Subcutaneous abdominal adipose tissue (tissue), 5 donors: ENCODE data around the gene SORBS1.

ENCODE experiments used
- H3K27ac ChIP-seq: one replicate; pipeline ENCODE4 v1.7.0; 2013; ENCODE audit warnings: low read depth, mild to moderate bottlenecking, inconsistent platforms, low read length, moderate library complexity
- H3K27me3 ChIP-seq, 5 donors: one replicate each; pipeline ENCODE4 v1.7.0; 2013; ENCODE audit warnings: low read length in 5 of 5, inconsistent platforms in 1 of 5; ENCODE audit not compliant: control insufficient read depth in 5 of 5, insufficient read depth in 4 of 5
- H3K36me3 ChIP-seq, 5 donors: one replicate each; pipeline ENCODE4 v1.7.0; 2013; ENCODE audit warnings: low read length in 5 of 5; ENCODE audit not compliant: control insufficient read depth in 5 of 5, insufficient read depth in 5 of 5
- H3K4me1 ChIP-seq, 5 donors: one replicate each; pipeline ENCODE4 v1.7.0; 2013; ENCODE audit warnings: low read length in 5 of 5, mild to moderate bottlenecking in 3 of 5, moderate library complexity in 1 of 5; ENCODE audit not compliant: control insufficient read depth in 5 of 5, insufficient read depth in 5 of 5
- H3K4me3 ChIP-seq, 5 donors: one replicate each; pipeline ENCODE4 v1.7.0; 2013; ENCODE audit warnings: low read length in 5 of 5, low read depth in 1 of 5
- H3K9ac ChIP-seq, 5 donors: one replicate each; pipeline ENCODE4 v1.7.0; 2013; ENCODE audit warnings: low read length in 5 of 5, mild to moderate bottlenecking in 4 of 5, moderate library complexity in 3 of 5
- H3K9me3 ChIP-seq, 5 donors: one replicate each; pipeline ENCODE4 v1.7.0; 2013; ENCODE audit warnings: low read length in 5 of 5; ENCODE audit not compliant: control insufficient read depth in 5 of 5
- donor health status: healthy.
- donor health status: healthy.
- donor health status: healthy.
- donor health status: healthy.
- donor health status: healthy.

SORBS1 gene

GRCh38 chr10:95279042-95279820, 281.9 kb downstream of the SORBS1 start:
- Histone ChIP-seq H3K4me1 (peaks cover 2 to 55% (median 37%) of the 10 kb centered on the region in 5 donors), H3K4me3 (no peak overlapping the region), H3K27ac (no peak overlapping the region)

GRCh38 chr10:95278061-95278988, 282.8 kb downstream of the SORBS1 start:
- H3K27me3 ChIP-seq, result no peaks in the 10 kb centered on the region
- H3K9ac ChIP-seq, result no peak overlapping the region
- H3K4me3 ChIP-seq, result no peak overlapping the region
- peaks cover 0 to 2% (median 0%) of the 10 kb centered on the region in 5 donors for H3K36me3 ChIP-seq
- H3K9me3 ChIP-seq, result no peaks in the 10 kb centered on the region
- peaks cover 7 to 65% (median 42%) of the 10 kb centered on the region in 5 donors for H3K4me1 ChIP-seq
- no peak overlapping the region for H3K27ac ChIP-seq

More at GRCh38 chr10:95279042-95279820, 281.9 kb downstream of the SORBS1 start:
- peaks cover 0 to 2% (median 0%) of the 10 kb centered on the region in 5 donors for H3K36me3 ChIP-seq
- no peak overlapping the region for H3K9ac ChIP-seq
- no peaks in the 10 kb centered on the region for H3K9me3 ChIP-seq
- no peaks in the 10 kb centered on the region for H3K27me3 ChIP-seq

- Histone ChIP-seq H3K9ac (no peak overlapping the region), H3K27me3 (no peaks in the 10 kb centered on the region), H3K4me3 (no peak overlapping the region), H3K27ac (no peak overlapping the region), H3K4me1 (peaks cover 10 to 72% (median 47%) of the 10 kb centered on the region in 5 donors), H3K9me3 (no peaks in the 10 kb centered on the region), H3K36me3 (peaks cover 0 to 2% (median 0%) of the 10 kb centered on the region in 5 donors)
These were observed 283.6 kb downstream of the SORBS1 start for GRCh38 chr10:95277614-95278013.

- H3K27ac ChIP-seq, result no peak overlapping the region
- no peaks in the 10 kb centered on the region for H3K9me3 ChIP-seq
- peaks cover 10 to 72% (median 47%) of the 10 kb centered on the region in 5 donors for H3K4me1 ChIP-seq
- H3K9ac ChIP-seq, result no peak overlapping the region
- H3K27me3 ChIP-seq, result no peaks in the 10 kb centered on the region
- no peak overlapping the region for H3K4me3 ChIP-seq
- peaks cover 0 to under 1% (median 0%) of the 10 kb centered on the region in 5 donors for H3K36me3 ChIP-seq
These were observed 284.0 kb downstream of the SORBS1 start for GRCh38 chr10:95277201-95277570.

- no peak overlapping the region for H3K27ac ChIP-seq
- H3K4me1 ChIP-seq, result peaks cover 10 to 72% (median 47%) of the 10 kb centered on the region in 5 donors
- H3K27me3 ChIP-seq, result no peaks in the 10 kb centered on the region
- no peaks in the 10 kb centered on the region for H3K36me3 ChIP-seq
- no peaks in the 10 kb centered on the region for H3K9me3 ChIP-seq
- H3K4me3 ChIP-seq, result no peak overlapping the region
- H3K9ac ChIP-seq, result peak overlapping the region in 1 of 5 donors; percentile 10
These were observed 284.6 kb downstream of the SORBS1 start for GRCh38 chr10:95276367-95277200.

GRCh38 chr10:95275726-95276366, 285.3 kb downstream of the SORBS1 start:
- Histone ChIP-seq H3K9ac (peak overlapping the region in 1 of 5 donors; percentile 10), H3K27ac (no peak overlapping the region), H3K9me3 (no peaks in the 10 kb centered on the region), H3K27me3 (no peaks in the 10 kb centered on the region), H3K36me3 (peaks cover 0 to 4% (median under 1%) of the 10 kb centered on the region in 5 donors), H3K4me1 (peaks cover 10 to 69% (median 47%) of the 10 kb centered on the region in 5 donors), H3K4me3 (no peak overlapping the region)

GRCh38 chr10:95273393-95274312, 287.5 kb downstream of the SORBS1 start:
- peak overlapping the region in 3 of 5 donors; percentile 18 to 36 (median 30) for H3K4me3 ChIP-seq
- peaks cover 0 to 11% (median 10%) of the 10 kb centered on the region in 5 donors for H3K36me3 ChIP-seq
- H3K27me3 ChIP-seq, result no peaks in the 10 kb centered on the region
- H3K9ac ChIP-seq, result peak overlapping the region in 2 of 5 donors; percentile 16 to 70
- H3K9me3 ChIP-seq, result no peaks in the 10 kb centered on the region
- peaks cover 10 to 64% (median 32%) of the 10 kb centered on the region in 5 donors for H3K4me1 ChIP-seq
- peak overlapping the region; percentile 84 for H3K27ac ChIP-seq

- H3K4me1 ChIP-seq, result peaks cover 8 to 42% (median 27%) of the 10 kb centered on the region in 5 donors
- H3K9me3 ChIP-seq, result no peaks in the 10 kb centered on the region
- no peak overlapping the region for H3K4me3 ChIP-seq
- H3K27me3 ChIP-seq, result no peaks in the 10 kb centered on the region
- peak overlapping the region; percentile 69 for H3K27ac ChIP-seq
- H3K36me3 ChIP-seq, result peaks cover 1 to 31% (median 22%) of the 10 kb centered on the region in 5 donors
- no peak overlapping the region for H3K9ac ChIP-seq
These were observed 292.7 kb downstream of the SORBS1 start for GRCh38 chr10:95268438-95268837.
